GM23338 (cell line): ENCODE results near the gene ZSCAN4. TPM values are rescaled to one million over a fixed set of nuclear protein-coding genes. Genes with fewer than 3 reads are reported as not detected.

Experiments used
- ATAC-seq: fragments of 200-7000 bp; cut with Tn5 transposase; 3 replicates; pipeline ENCODE4 v1.9.1; 2020
- DNase-seq: peaks from one replicate; pipeline ENCODE4 v3.0.0-alpha.2; 2015; ENCODE audit warnings: low spot score
- H2AFZ ChIP-seq: fragments of 200-600 bp; sonication (generic); 2 replicates; pipeline ENCODE4 v1.8.0; 2016; ENCODE audit warnings: antibody characterized with exemption, mild to moderate bottlenecking, moderate library complexity
- H3F3A ChIP-seq: fragments of 200-600 bp; sonication (generic); replicated peaks from 2 replicates; pipeline ENCODE4 v1.8.0; 2017; ENCODE audit warnings: antibody characterized with exemption, mixed run types, low read depth
- H3K27ac ChIP-seq: fragments of 200-600 bp; sonication (generic); 2 replicates; pipeline ENCODE4 v1.6.1; 2016; ENCODE audit warnings: low read depth
- H3K27me3 ChIP-seq: fragments of 200-600 bp; sonication (generic); 2 replicates; pipeline ENCODE4 v1.8.0; 2016; ENCODE audit warnings: mild to moderate bottlenecking, mixed run types, moderate library complexity; ENCODE audit not compliant: insufficient read depth
- H3K36me3 ChIP-seq: fragments of 200-600 bp; sonication (generic); 2 replicates; pipeline ENCODE4 v1.8.0; 2016; ENCODE audit warnings: mild to moderate bottlenecking; ENCODE audit not compliant: insufficient read depth
- H3K4me1 ChIP-seq: fragments of 200-600 bp; sonication (generic); 2 replicates; pipeline ENCODE4 v1.8.0; 2016; ENCODE audit warnings: mild to moderate bottlenecking, moderate library complexity; ENCODE audit not compliant: insufficient read depth
- H3K4me2 ChIP-seq: fragments of 200-600 bp; sonication (generic); 2 replicates; pipeline ENCODE4 v1.7.1; 2017; ENCODE audit warnings: mixed run types
- H3K4me3 ChIP-seq: fragments of 200-600 bp; sonication (generic); 2 replicates; pipeline ENCODE4 v1.6.1; 2016; ENCODE audit warnings: mixed run types
- H3K79me2 ChIP-seq: fragments of 200-600 bp; sonication (generic); replicated peaks from 2 replicates; pipeline ENCODE4 v1.8.0; 2017; ENCODE audit warnings: mild to moderate bottlenecking; ENCODE audit not compliant: insufficient read depth
- H3K9me2 ChIP-seq: fragments of 200-600 bp; sonication (generic); 2 replicates; pipeline ENCODE4 v1.8.0; 2017; ENCODE audit not compliant: insufficient read depth
- H4K20me1 ChIP-seq: fragments of 200-600 bp; sonication (generic); replicated peaks from 2 replicates; pipeline ENCODE4 v1.8.0; 2017; ENCODE audit warnings: mild to moderate bottlenecking; ENCODE audit not compliant: insufficient read depth
- H3K27ac Mint-ChIP-seq: 2 replicates; pipeline ENCODE4 v1.8.0; 2020; ENCODE audit warnings: inconsistent platforms, mild to moderate bottlenecking, moderate library complexity, mixed read lengths
- H3K27me3 Mint-ChIP-seq: 3 replicates; pipeline ENCODE4 v1.8.0; 2022; ENCODE audit warnings: low read depth, mild to moderate bottlenecking, moderate library complexity, mixed read lengths, inconsistent platforms; ENCODE audit not compliant: insufficient read depth, poor library complexity
- H3K36me3 Mint-ChIP-seq: 3 replicates; pipeline ENCODE4 v1.8.0; 2021; ENCODE audit warnings: low read depth, mild to moderate bottlenecking, inconsistent platforms, moderate library complexity, mixed read lengths
- H3K4me1 Mint-ChIP-seq: 3 replicates; pipeline ENCODE4 v1.8.0; 2020; ENCODE audit warnings: mild to moderate bottlenecking, inconsistent platforms, mixed read lengths
- H3K4me3 Mint-ChIP-seq: 3 replicates; pipeline ENCODE4 v1.8.0; 2021; ENCODE audit warnings: moderate library complexity, mild to moderate bottlenecking, inconsistent platforms, mixed read lengths
- H3K9me3 Mint-ChIP-seq: 3 replicates; pipeline ENCODE4 v1.8.0; 2020; ENCODE audit warnings: moderate library complexity, mild to moderate bottlenecking, inconsistent platforms, mixed read lengths
- NANOG ChIP-seq: IDR thresholded peaks from 2 replicates; pipeline ENCODE4 v1.6.1; 2016; ENCODE audit warnings: antibody characterized with exemption, borderline replicate concordance
- STAT1 ChIP-seq: IDR thresholded peaks from one replicate; pipeline ENCODE4 v1.6.1; 2016; ENCODE audit warnings: antibody characterized with exemption; ENCODE audit not compliant: unreplicated experiment
- ZNF114 ChIP-seq: fragments of 250-450 bp; sonication (Bioruptor Pico); IDR thresholded peaks from 2 replicates; pipeline ENCODE4 v1.5.0; 2020; ENCODE audit warnings: mild to moderate bottlenecking, moderate library complexity
- polyA plus RNA-seq: library from polyadenylated mRNA; unstranded; fragments of >200 nt; fragmentation: Nextera tagmentation; extraction: Ambion mirVana; gene quantifications from 2 replicates; pipeline ENCODE4 v1.2.1, GENCODE V29; 2016
- total RNA-seq: library from RNA; depleted of rRNA; stranded (reverse); fragments of >200 nt; shearing (Covaris generic); gene quantifications from 2 replicates; pipeline ENCODE4 v1.2.3, GENCODE V29; 2014
- TF ChIP-seq, protein P1 (sequence below): IDR thresholded peaks from one replicate; pipeline ENCODE4 v1.6.1; 2018; ENCODE audit warnings: antibody characterized with exemption; ENCODE audit not compliant: unreplicated experiment
- TF ChIP-seq, protein P2 (sequence below): IDR thresholded peaks from 2 replicates; pipeline ENCODE4 v1.6.1; 2016; ENCODE audit warnings: antibody characterized with exemption
- TF ChIP-seq, protein P3 (sequence below): fragments of 250-450 bp; sonication (Bioruptor Pico); IDR thresholded peaks from 2 replicates; pipeline ENCODE4 v1.5.0; 2020; ENCODE audit warnings: mild to moderate bottlenecking, moderate library complexity
- TF ChIP-seq, protein P4 (sequence below), 2 experiments: fragments of 200-600 bp in 1 of 2; sonication (generic) in 1 of 2; conservative IDR thresholded peaks; 2 replicates each; pipeline versions ENCODE4 v1.5.1 to v1.6.1; 2016 to 2017; ENCODE audit warnings: antibody characterized with exemption in 2 of 2, low read depth in 2 of 2, mild to moderate bottlenecking in 2 of 2, moderate library complexity in 1 of 2

ZSCAN4 gene
- total and polyA plus RNA-seq, 2 experiments from 2014 or later: not detected

DNA sequence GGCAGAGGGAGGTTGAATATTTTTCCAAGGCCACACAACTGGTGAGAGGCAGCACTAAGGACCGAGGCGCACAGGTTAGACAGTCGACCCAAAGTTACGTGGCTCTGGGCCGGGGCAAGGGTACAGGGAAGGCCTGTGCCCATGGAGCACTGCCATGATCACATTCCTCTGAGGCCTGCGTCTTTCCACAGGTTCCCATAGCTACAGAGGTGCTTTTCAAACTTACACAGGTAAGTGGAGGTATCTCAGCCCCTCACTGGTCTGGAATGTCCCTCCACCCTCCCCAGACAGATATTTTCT is 35.0 kb upstream of the ZSCAN4 start:
- Mint-ChIP-seq H3K4me1 (peaks cover 16% of the 10 kb centered on the region), H3K27me3 (peaks cover 5% of the 10 kb centered on the region), H3K36me3 (peaks cover 38% of the 10 kb centered on the region), H3K4me3 (peak overlapping the region; percentile 84), H3K27ac (0 out of 2 replicates have a peak overlapping the region, but pooled peaks have one; percentile 66), H3K9me3 (peaks cover 16% of the 10 kb centered on the region)
- peak overlapping the region; percentile 98 for H3K4me3 ChIP-seq
- H3K4me2 ChIP-seq: peak overlapping the region; percentile 99
- H3K9me2 ChIP-seq: peaks cover 9% of the 10 kb centered on the region; the same call in 1 of the 2 replicates
- no peaks in the 10 kb centered on the region for H3F3A ChIP-seq
- H3K27me3 ChIP-seq: no peaks in the 10 kb centered on the region
- ATAC-seq (peak; percentile 34), DNase-seq (peak; percentile 37)
- peak overlapping the region; percentile 98; the same call in 1 of the 2 replicates for H2AFZ ChIP-seq
- H3K27ac ChIP-seq: no peak overlapping the region
- H3K4me1 ChIP-seq: peaks cover 7% of the 10 kb centered on the region
- TF ChIP-seq, protein P1, sequence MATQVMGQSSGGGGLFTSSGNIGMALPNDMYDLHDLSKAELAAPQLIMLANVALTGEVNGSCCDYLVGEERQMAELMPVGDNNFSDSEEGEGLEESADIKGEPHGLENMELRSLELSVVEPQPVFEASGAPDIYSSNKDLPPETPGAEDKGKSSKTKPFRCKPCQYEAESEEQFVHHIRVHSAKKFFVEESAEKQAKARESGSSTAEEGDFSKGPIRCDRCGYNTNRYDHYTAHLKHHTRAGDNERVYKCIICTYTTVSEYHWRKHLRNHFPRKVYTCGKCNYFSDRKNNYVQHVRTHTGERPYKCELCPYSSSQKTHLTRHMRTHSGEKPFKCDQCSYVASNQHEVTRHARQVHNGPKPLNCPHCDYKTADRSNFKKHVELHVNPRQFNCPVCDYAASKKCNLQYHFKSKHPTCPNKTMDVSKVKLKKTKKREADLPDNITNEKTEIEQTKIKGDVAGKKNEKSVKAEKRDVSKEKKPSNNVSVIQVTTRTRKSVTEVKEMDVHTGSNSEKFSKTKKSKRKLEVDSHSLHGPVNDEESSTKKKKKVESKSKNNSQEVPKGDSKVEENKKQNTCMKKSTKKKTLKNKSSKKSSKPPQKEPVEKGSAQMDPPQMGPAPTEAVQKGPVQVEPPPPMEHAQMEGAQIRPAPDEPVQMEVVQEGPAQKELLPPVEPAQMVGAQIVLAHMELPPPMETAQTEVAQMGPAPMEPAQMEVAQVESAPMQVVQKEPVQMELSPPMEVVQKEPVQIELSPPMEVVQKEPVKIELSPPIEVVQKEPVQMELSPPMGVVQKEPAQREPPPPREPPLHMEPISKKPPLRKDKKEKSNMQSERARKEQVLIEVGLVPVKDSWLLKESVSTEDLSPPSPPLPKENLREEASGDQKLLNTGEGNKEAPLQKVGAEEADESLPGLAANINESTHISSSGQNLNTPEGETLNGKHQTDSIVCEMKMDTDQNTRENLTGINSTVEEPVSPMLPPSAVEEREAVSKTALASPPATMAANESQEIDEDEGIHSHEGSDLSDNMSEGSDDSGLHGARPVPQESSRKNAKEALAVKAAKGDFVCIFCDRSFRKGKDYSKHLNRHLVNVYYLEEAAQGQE: no peak
- TF ChIP-seq NANOG (no peak), ZNF114 (CRISPR knock-in tag) (no peak), STAT1 (no peak)
- TF ChIP-seq, protein P2, sequence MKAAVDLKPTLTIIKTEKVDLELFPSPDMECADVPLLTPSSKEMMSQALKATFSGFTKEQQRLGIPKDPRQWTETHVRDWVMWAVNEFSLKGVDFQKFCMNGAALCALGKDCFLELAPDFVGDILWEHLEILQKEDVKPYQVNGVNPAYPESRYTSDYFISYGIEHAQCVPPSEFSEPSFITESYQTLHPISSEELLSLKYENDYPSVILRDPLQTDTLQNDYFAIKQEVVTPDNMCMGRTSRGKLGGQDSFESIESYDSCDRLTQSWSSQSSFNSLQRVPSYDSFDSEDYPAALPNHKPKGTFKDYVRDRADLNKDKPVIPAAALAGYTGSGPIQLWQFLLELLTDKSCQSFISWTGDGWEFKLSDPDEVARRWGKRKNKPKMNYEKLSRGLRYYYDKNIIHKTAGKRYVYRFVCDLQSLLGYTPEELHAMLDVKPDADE: no peak
- TF ChIP-seq, protein P3, sequence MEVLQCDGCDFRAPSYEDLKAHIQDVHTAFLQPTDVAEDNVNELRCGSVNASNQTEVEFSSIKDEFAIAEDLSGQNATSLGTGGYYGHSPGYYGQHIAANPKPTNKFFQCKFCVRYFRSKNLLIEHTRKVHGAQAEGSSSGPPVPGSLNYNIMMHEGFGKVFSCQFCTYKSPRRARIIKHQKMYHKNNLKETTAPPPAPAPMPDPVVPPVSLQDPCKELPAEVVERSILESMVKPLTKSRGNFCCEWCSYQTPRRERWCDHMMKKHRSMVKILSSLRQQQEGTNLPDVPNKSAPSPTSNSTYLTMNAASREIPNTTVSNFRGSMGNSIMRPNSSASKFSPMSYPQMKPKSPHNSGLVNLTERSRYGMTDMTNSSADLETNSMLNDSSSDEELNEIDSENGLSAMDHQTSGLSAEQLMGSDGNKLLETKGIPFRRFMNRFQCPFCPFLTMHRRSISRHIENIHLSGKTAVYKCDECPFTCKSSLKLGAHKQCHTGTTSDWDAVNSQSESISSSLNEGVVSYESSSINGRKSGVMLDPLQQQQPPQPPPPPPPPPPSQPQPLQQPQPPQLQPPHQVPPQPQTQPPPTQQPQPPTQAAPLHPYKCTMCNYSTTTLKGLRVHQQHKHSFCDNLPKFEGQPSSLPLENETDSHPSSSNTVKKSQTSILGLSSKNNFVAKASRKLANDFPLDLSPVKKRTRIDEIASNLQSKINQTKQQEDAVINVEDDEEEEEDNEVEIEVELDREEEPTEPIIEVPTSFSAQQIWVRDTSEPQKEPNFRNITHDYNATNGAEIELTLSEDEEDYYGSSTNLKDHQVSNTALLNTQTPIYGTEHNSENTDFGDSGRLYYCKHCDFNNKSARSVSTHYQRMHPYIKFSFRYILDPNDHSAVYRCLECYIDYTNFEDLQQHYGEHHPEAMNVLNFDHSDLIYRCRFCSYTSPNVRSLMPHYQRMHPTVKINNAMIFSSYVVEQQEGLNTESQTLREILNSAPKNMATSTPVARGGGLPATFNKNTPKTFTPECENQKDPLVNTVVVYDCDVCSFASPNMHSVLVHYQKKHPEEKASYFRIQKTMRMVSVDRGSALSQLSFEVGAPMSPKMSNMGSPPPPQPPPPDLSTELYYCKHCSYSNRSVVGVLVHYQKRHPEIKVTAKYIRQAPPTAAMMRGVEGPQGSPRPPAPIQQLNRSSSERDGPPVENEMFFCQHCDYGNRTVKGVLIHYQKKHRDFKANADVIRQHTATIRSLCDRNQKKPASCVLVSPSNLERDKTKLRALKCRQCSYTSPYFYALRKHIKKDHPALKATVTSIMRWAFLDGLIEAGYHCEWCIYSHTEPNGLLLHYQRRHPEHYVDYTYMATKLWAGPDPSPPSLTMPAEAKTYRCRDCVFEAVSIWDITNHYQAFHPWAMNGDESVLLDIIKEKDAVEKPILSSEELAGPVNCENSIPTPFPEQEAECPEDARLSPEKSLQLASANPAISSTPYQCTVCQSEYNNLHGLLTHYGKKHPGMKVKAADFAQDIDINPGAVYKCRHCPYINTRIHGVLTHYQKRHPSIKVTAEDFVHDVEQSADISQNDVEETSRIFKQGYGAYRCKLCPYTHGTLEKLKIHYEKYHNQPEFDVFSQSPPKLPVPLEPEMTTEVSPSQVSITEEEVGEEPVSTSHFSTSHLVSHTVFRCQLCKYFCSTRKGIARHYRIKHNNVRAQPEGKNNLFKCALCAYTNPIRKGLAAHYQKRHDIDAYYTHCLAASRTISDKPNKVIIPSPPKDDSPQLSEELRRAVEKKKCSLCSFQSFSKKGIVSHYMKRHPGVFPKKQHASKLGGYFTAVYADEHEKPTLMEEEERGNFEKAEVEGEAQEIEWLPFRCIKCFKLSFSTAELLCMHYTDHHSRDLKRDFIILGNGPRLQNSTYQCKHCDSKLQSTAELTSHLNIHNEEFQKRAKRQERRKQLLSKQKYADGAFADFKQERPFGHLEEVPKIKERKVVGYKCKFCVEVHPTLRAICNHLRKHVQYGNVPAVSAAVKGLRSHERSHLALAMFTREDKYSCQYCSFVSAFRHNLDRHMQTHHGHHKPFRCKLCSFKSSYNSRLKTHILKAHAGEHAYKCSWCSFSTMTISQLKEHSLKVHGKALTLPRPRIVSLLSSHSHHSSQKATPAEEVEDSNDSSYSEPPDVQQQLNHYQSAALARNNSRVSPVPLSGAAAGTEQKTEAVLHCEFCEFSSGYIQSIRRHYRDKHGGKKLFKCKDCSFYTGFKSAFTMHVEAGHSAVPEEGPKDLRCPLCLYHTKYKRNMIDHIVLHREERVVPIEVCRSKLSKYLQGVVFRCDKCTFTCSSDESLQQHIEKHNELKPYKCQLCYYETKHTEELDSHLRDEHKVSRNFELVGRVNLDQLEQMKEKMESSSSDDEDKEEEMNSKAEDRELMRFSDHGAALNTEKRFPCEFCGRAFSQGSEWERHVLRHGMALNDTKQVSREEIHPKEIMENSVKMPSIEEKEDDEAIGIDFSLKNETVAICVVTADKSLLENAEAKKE (CRISPR knock-in tag): no peak
- TF ChIP-seq, protein P4, sequence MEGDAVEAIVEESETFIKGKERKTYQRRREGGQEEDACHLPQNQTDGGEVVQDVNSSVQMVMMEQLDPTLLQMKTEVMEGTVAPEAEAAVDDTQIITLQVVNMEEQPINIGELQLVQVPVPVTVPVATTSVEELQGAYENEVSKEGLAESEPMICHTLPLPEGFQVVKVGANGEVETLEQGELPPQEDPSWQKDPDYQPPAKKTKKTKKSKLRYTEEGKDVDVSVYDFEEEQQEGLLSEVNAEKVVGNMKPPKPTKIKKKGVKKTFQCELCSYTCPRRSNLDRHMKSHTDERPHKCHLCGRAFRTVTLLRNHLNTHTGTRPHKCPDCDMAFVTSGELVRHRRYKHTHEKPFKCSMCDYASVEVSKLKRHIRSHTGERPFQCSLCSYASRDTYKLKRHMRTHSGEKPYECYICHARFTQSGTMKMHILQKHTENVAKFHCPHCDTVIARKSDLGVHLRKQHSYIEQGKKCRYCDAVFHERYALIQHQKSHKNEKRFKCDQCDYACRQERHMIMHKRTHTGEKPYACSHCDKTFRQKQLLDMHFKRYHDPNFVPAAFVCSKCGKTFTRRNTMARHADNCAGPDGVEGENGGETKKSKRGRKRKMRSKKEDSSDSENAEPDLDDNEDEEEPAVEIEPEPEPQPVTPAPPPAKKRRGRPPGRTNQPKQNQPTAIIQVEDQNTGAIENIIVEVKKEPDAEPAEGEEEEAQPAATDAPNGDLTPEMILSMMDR (conservative IDR thresholded peaks at IDR 0.05; ENCODE audit: low read depth in 2 of 2): no peak
- peaks cover 16% of the 10 kb centered on the region for H3K36me3 ChIP-seq
- H3K79me2 ChIP-seq: peaks cover 12% of the 10 kb centered on the region; the same call in 1 of the 2 replicates
- H4K20me1 ChIP-seq: 0 out of 2 replicates have a peak, but pooled peaks cover 5% of the 10 kb centered on the region
